OCI-M1 (cell line): ENCODE measurements around the gene FNBP1.

ENCODE experiments used
- DNase-seq: peaks from one replicate; lab custom pipeline; 2025; lab: John Stamatoyannopoulos, UW

The FNBP1 gene

GRCh38 chr9:129854588-129855110 is 188.3 kb downstream of the FNBP1 start:
- no peak for DNase-seq

- DNase-seq = no peak
These were observed 189.4 kb downstream of the FNBP1 start for GRCh38 chr9:129853614-129854013.

- no peak for DNase-seq
These were observed 190.4 kb downstream of the FNBP1 start for GRCh38 chr9:129852579-129852978.

GRCh38 chr9:129851821-129852220 is 191.2 kb downstream of the FNBP1 start:
- no peak for DNase-seq

- DNase-seq = no peak
These were observed 192.0 kb downstream of the FNBP1 start for GRCh38 chr9:129850821-129851550.

- DNase-seq = no peak
These were observed 193.1 kb downstream of the FNBP1 start for GRCh38 chr9:129849901-129850300.

- DNase-seq = no peak
These were observed 194.1 kb downstream of the FNBP1 start for GRCh38 chr9:129848712-129849441.

GRCh38 chr9:129845373-129845772 is 197.6 kb downstream of the FNBP1 start:
- no peak for DNase-seq

- no peak for DNase-seq
These were observed 201.9 kb downstream of the FNBP1 start for GRCh38 chr9:129841071-129841470.

- no peak for DNase-seq
These were observed 203.0 kb downstream of the FNBP1 start for GRCh38 chr9:129840034-129840433.

GRCh38 chr9:129839324-129840023 is 203.5 kb downstream of the FNBP1 start:
- DNase-seq = no peak

- no peak for DNase-seq
These were observed 204.2 kb downstream of the FNBP1 start for GRCh38 chr9:129838707-129839259.
